B cell (primary cell): ENCODE results near the gene GRK5. TPM values are rescaled to one million over a fixed set of nuclear protein-coding genes. Genes with fewer than 3 reads are reported as not detected.

Experiments
- ATAC-seq: fragments of 200-7000 bp; cut with Tn5 transposase; one replicate; pipeline ENCODE4 v1.10.0; 2021; ENCODE audit warnings: low read depth, mild to moderate bottlenecking, moderate number of reproducible peaks, moderate library complexity
- CTCF ChIA-PET: fragments of 350-600 bp; sonication (Branson Sonifier 250); formaldehyde crosslinking; loops from one replicate; lab custom pipeline; 2021; ENCODE audit warnings: antibody characterized with exemption, inconsistent platforms; lab: Charles Lee
- POLR2A ChIA-PET: fragments of 350-600 bp; sonication (Branson Sonifier 250); formaldehyde crosslinking; loops from one replicate; lab custom pipeline; 2021; ENCODE audit warnings: antibody characterized with exemption; lab: Charles Lee
- DNase-seq: peaks from one replicate; pipeline ENCODE4 v3.0.0; 2013
- H2AFZ ChIP-seq: 2 replicates; pipeline ENCODE4 v1.6.1; 2012; ENCODE audit warnings: mild to moderate bottlenecking, low read depth, low read length; ENCODE audit not compliant: insufficient read depth, poor library complexity, severe bottlenecking
- H3K27ac ChIP-seq, 2 donors: 1 replicate in 1 of 2; 2 replicates in 1 of 2; pipeline ENCODE4 v1.5.1; 2012 to 2013; ENCODE audit warnings: low read length in 2 of 2, mild to moderate bottlenecking in 2 of 2, moderate library complexity in 1 of 2
- H3K27me3 ChIP-seq, 4 experiments: fragments of 200-600 bp in 1 of 4; sonication (generic) in 1 of 4; replicated peaks in 1 of 4; 1 replicate in 2 of 4; 2 replicates in 2 of 4; pipeline versions ENCODE4 v1.6.1 to v1.7.0; 2013 to 2016; ENCODE audit warnings: low read length in 3 of 4, mild to moderate bottlenecking in 2 of 4, mixed read lengths in 1 of 4, moderate library complexity in 1 of 4; ENCODE audit not compliant: insufficient read depth in 4 of 4, control insufficient read depth in 3 of 4; ENCODE audit errors: control extremely low read depth in 1 of 4
- H3K36me3 ChIP-seq, 2 experiments: replicated peaks in 1 of 2; 1 replicate in 1 of 2; 2 replicates in 1 of 2; pipeline versions ENCODE4 v1.6.1 to v1.7.1; 2013; ENCODE audit warnings: low read length in 1 of 2; ENCODE audit not compliant: insufficient read depth in 2 of 2, control insufficient read depth in 1 of 2; ENCODE audit errors: control extremely low read depth in 1 of 2, extremely low read depth in 1 of 2
- H3K4me1 ChIP-seq, 2 donors: fragments of 200-600 bp in 1 of 2; sonication (generic) in 1 of 2; 1 replicate in 1 of 2; 2 replicates in 1 of 2; pipeline versions ENCODE4 v1.5.1 to v1.6.1; 2013 to 2017; ENCODE audit warnings: low read length in 2 of 2; ENCODE audit not compliant: control insufficient read depth in 2 of 2, insufficient read depth in 2 of 2
- H3K4me2 ChIP-seq: replicated peaks from 2 replicates; pipeline ENCODE3; 2012; ENCODE audit warnings: mild to moderate bottlenecking, low read depth, low read length; ENCODE audit not compliant: poor library complexity, severe bottlenecking
- H3K4me3 ChIP-seq, 5 experiments: fragments of 200-600 bp in 1 of 5; sonication (generic) in 1 of 5; 1 replicate in 3 of 5; 2 replicates in 2 of 5; pipeline versions ENCODE4 v1.5.1 to v1.7.0; 2011 to 2016; ENCODE audit warnings: low read length in 4 of 5, mild to moderate bottlenecking in 4 of 5, low read depth in 2 of 5, control low read depth in 1 of 5, moderate library complexity in 1 of 5; ENCODE audit not compliant: insufficient read depth in 1 of 5; ENCODE audit errors: control extremely low read depth in 1 of 5, extremely low read depth in 1 of 5
- H3K79me2 ChIP-seq: fragments of 200-600 bp; sonication (generic); one replicate; pipeline ENCODE4 v1.6.0; 2016; ENCODE audit warnings: low read length; ENCODE audit not compliant: control insufficient read depth, insufficient read depth
- H3K9ac ChIP-seq: fragments of 200-600 bp; sonication (generic); 2 replicates; pipeline ENCODE4 v1.6.1; 2017; ENCODE audit warnings: mild to moderate bottlenecking, low read length, moderate library complexity
- H3K9me3 ChIP-seq, 3 donors: one replicate each; pipeline versions ENCODE4 v1.6.1 to v1.7.1; 2013; ENCODE audit warnings: low read length in 2 of 3; ENCODE audit not compliant: control insufficient read depth in 2 of 3, insufficient read depth in 1 of 3; ENCODE audit errors: control extremely low read depth in 1 of 3
- H4K20me1 ChIP-seq: 2 replicates; pipeline ENCODE4 v1.6.0; 2012; ENCODE audit warnings: mild to moderate bottlenecking, low read length; ENCODE audit not compliant: insufficient read depth, control insufficient read depth, poor library complexity, severe bottlenecking
- H3K27ac Mint-ChIP-seq: one replicate; pipeline ENCODE4 v1.8.0; 2021; ENCODE audit warnings: mixed read lengths
- H3K27me3 Mint-ChIP-seq: one replicate; pipeline ENCODE4 v1.8.0; 2021; ENCODE audit warnings: mixed read lengths
- H3K4me1 Mint-ChIP-seq: one replicate; pipeline ENCODE4 v1.8.0; 2021; ENCODE audit warnings: mixed read lengths
- H3K4me3 Mint-ChIP-seq: one replicate; pipeline ENCODE4 v1.8.0; 2021; ENCODE audit warnings: mixed read lengths
- H3K9me3 Mint-ChIP-seq: one replicate; pipeline ENCODE4 v1.8.0; 2022; ENCODE audit warnings: mixed read lengths; ENCODE audit not compliant: insufficient read depth
- CTCF ChIP-seq: fragments of 200-600 bp; IDR thresholded peaks from one replicate; pipeline ENCODE4 v1.8.0; 2022; ENCODE audit warnings: antibody characterized with exemption, mild to moderate bottlenecking
- EZH2 ChIP-seq: IDR thresholded peaks from 2 replicates; pipeline ENCODE4 v1.6.1; 2012; ENCODE audit warnings: borderline replicate concordance, low read depth, mild to moderate bottlenecking, moderate library complexity, low read length; ENCODE audit not compliant: insufficient read depth, poor library complexity, severe bottlenecking
- WGBS: methylation state at CpG from one replicate; pipeline ENCODE4 v1.1.5; 2013; ENCODE audit warnings: missing lambda C conversion rate; ENCODE audit not compliant: insufficient coverage; 5-methylcytosine and 5-hydroxymethylcytosine counted together
- intact Hi-C: fragments of 100-400 bp; cut with micrococcal nuclease; formaldehyde crosslinking; loops from one replicate; pipeline ENCODE4 v1.10.0; 2022
- polyA plus RNA-seq: library from polyadenylated mRNA; depleted of rRNA; stranded (reverse); fragments of >200 nt; gene quantifications from 2 replicates; pipeline ENCODE4 v1.2.3, GENCODE V29; 2012
- total RNA-seq, 2 donors: library from RNA; stranded (reverse); fragments of 120-200 nt in 1 of 2; gene quantifications; 1 replicate in 1 of 2; 2 replicates in 1 of 2; pipeline versions ENCODE4 v1.2.3 to v1.2.4, GENCODE V29; 2013 to 2022

Gene GRK5
- total and polyA plus RNA-seq, 2 donors (not counting 1 experiment from before 2014, with no cell fraction given): 21.9 to 54.8 TPM

GRCh38 chr10:119167041-119167440, 40.3 kb upstream of the GRK5 start:
- ATAC-seq: no peak
- CTCF ChIA-PET: interaction anchor here (0.8 to 1.9 kb wide), 3 partner anchors 10 to 322 kb away, joined by 3 to 6 read pairs (median 3); no protein-coding TSS in a partner anchor
- H3K9me3 Mint-ChIP-seq: no peaks in the 10 kb centered on the region
- Histone ChIP-seq H3K36me3 (peaks cover 8 to 30% of the 10 kb centered on the region in 2 experiments), H3K4me1 (peaks cover 7 to 19% of the 10 kb centered on the region in 2 donors), H4K20me1 (no peaks in the 10 kb centered on the region), H3K4me2 (no peak overlapping the region), H3K27ac (no peak overlapping the region), H2AFZ (no peak overlapping the region), H3K79me2 (no peaks in the 10 kb centered on the region), H3K27me3 (no peaks in the 10 kb centered on the region), H3K9ac (no peak overlapping the region), H3K4me3 (no peak overlapping the region), H3K9me3 (no peaks in the 10 kb centered on the region)
- TF ChIP-seq EZH2 (no peak), CTCF (no peak)
- WGBS: 83% methylated on average over 7 of the region's 8 CpGs
- H3K27me3 Mint-ChIP-seq: no peaks in the 10 kb centered on the region
- peak overlapping the region; percentile 96 for H3K4me3 Mint-ChIP-seq
- no peak for DNase-seq
- H3K27ac Mint-ChIP-seq: peak overlapping the region; percentile 93
- intact Hi-C loops: loop anchor here (5.0 kb wide), 2 partner anchors 105 to 415 kb away; partner anchors contain the start of gene CACUL1
- H3K4me1 Mint-ChIP-seq: peaks cover 20% of the 10 kb centered on the region
- POLR2A ChIA-PET: interaction anchor here (0.7 kb wide), 1 partner anchor 241 kb away, joined by 3 read pairs; no protein-coding TSS in a partner anchor

- H3K4me1 ChIP-seq: peaks cover 10 to 12% of the 10 kb centered on the region in 2 donors
- H2AFZ ChIP-seq: no peak overlapping the region
- Mint-ChIP-seq H3K27me3 (no peaks in the 10 kb centered on the region), H3K4me3 (no peak overlapping the region), H3K9me3 (no peaks in the 10 kb centered on the region), H3K27ac (no peak overlapping the region), H3K4me1 (peaks cover 27% of the 10 kb centered on the region)
- H3K4me3 ChIP-seq: no peak overlapping the region
- peaks cover 6% of the 10 kb centered on the region for H4K20me1 ChIP-seq
- peaks cover 33% of the 10 kb centered on the region for H3K79me2 ChIP-seq
- no peak overlapping the region for H3K4me2 ChIP-seq
- intact Hi-C loops: no loop called here
- no peaks in the 10 kb centered on the region for H3K9me3 ChIP-seq
- H3K27me3 ChIP-seq: no peaks in the 10 kb centered on the region
- ChIA-PET CTCF (no interaction called here), POLR2A (no interaction called here)
- DNase-seq (no peak), ATAC-seq (no peak)
- TF ChIP-seq CTCF (no peak), EZH2 (no peak)
- H3K27ac ChIP-seq: no peak overlapping the region
- H3K9ac ChIP-seq: no peak overlapping the region
- 100% methylated on average over 1 of the region's 2 CpGs for WGBS
- peaks cover 12 to 41% of the 10 kb centered on the region in 2 experiments for H3K36me3 ChIP-seq
Measured at GRCh38 chr10:119174109-119174508, 33.3 kb upstream of the GRK5 start.
